Right lobe of liver (tissue), 4 donors: Measurements from ENCODE around the gene SMYD4.

ENCODE experiments used
- POLR2A ChIP-seq: fragments of 450-650 bp; IDR thresholded peaks from one replicate; pipeline ENCODE4 v1.6.1; 2017; ENCODE audit warnings: antibody characterized with exemption, mild to moderate bottlenecking
- TF ChIP-seq, protein P1 (sequence below), 4 donors: fragments of 200-600 bp in 3 of 4; fragments of 450-650 bp in 1 of 4; IDR thresholded peaks; one replicate each; pipeline versions ENCODE4 v1.5.1 to v1.8.0; 2016 to 2022; ENCODE audit warnings: antibody characterized with exemption in 4 of 4, mild to moderate bottlenecking in 2 of 4
- donor health status: DM: no; HTN: no; CAD: no.
- donor health status: DM: no; HTN: no; CAD: no.
- donor health status: DM: no; HTN: yes; CAD: no.

DNA sequence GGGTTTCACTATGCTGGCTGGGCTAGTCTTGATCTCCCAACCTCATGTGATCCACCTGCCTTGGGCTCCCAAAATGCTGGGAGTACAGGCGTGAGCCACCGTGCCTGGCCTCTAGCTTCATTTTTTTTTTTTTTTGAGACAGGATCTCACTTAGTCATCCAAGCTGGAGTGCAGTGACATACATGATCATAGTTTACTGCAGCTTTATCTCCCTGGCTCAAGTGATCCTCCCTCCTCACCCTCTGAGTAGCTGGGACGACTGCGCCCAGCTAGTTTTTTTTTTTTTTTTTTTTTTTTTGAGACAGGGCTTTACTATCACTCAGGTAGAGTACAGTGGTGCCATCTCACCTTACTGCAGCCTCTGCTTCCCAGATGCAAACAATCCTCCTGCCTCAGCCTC is 9.8 kb upstream of the SMYD4 start:
- no peak for TF ChIP-seq POLR2A
- TF ChIP-seq, protein P1, sequence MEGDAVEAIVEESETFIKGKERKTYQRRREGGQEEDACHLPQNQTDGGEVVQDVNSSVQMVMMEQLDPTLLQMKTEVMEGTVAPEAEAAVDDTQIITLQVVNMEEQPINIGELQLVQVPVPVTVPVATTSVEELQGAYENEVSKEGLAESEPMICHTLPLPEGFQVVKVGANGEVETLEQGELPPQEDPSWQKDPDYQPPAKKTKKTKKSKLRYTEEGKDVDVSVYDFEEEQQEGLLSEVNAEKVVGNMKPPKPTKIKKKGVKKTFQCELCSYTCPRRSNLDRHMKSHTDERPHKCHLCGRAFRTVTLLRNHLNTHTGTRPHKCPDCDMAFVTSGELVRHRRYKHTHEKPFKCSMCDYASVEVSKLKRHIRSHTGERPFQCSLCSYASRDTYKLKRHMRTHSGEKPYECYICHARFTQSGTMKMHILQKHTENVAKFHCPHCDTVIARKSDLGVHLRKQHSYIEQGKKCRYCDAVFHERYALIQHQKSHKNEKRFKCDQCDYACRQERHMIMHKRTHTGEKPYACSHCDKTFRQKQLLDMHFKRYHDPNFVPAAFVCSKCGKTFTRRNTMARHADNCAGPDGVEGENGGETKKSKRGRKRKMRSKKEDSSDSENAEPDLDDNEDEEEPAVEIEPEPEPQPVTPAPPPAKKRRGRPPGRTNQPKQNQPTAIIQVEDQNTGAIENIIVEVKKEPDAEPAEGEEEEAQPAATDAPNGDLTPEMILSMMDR (IDR thresholded peaks at IDR 0.05), result no peak
